GM15510 (cell line): ENCODE results near the gene SYNE1.

Source experiments
- POLR2A ChIP-seq: IDR thresholded peaks from 3 replicates; pipeline ENCODE4 v1.6.1; 2011; ENCODE audit warnings: borderline replicate concordance; ENCODE audit not compliant: insufficient read length; ENCODE audit errors: extremely low read depth

SYNE1 gene

DNA sequence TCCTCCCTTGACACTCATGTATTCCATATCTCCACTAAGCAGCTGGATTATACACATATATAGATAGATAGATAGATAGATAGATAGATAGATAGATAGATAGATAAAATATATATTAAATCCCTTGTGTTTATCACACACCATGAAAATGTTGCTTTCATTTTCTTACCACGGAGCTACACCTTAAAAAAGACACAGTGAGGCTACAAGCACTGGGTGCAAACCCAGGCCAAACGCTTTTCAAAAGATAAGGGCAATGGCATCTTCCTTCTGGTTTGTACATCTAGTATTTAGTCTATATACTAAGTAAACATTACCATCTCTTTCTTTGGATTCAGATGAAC, 452.6 kb downstream of the SYNE1 start:
- no peak for TF ChIP-seq POLR2A

DNA sequence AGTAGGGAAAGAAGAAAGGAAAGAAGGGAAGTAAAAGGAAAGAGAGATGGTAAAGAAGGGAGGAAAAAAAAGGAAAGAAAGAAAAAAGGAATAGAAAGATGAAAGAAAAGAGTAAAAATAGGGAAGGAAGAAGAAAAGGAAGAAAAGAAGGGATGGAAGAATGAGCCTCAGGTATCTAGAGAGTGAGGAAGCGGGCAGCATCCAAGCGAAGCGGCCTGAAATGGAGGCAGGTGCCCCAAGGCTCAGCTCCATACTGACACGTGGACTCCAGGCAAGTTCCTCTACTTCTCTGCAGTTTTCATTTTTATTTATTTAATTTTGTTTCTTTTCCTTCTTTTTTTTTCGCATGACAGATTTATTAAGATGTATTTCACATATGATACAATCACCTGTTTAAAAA, 456.6 kb downstream of the SYNE1 start:
- TF ChIP-seq POLR2A: no peak

DNA sequence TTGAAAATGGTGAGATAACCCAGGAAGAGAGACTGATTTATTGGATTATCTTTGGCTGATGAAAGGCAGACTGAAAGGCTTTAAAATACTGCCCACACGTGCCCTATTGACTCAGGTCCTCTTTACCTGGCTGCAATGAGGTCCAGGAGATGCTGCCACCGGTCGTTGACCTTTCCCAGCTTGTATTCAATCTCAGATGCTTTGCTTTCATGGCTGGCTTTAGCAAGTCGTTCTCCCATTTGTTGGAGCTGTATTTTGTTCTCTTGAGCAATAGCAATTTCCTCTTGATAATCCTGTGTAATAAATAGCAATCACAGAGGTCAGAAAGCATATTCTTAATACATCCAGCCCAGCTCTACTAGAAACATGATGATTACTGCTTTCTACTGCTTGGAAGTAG, 460.9 kb downstream of the SYNE1 start:
- no peak for TF ChIP-seq POLR2A

- TF ChIP-seq POLR2A: no peak
These were observed 463.2 kb downstream of the SYNE1 start for GRCh38 chr6:152173957-152174356.

- no peak for TF ChIP-seq POLR2A
These were observed 463.8 kb downstream of the SYNE1 start for GRCh38 chr6:152173321-152173720.

GRCh38 chr6:152170702-152171667, 466.2 kb downstream of the SYNE1 start:
- TF ChIP-seq POLR2A: no peak

DNA sequence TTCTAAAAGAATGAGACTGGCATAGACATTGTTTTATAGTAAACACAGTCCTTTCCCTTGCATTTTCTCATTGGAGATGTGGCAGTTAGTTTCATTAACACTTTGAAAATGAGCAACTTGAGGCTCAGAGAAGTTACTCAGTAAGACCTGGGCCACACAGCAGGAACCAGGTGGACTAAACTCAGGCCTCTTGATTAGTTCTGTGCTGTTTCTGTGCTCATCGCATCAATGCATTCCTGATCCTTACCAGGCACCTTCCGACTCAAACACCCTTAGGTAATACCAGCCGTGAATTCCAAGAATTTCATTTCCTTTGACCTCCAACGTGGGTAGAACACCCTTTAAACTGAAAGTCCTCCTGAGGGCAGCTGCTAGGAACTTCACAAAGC, 466.9 kb downstream of the SYNE1 start:
- TF ChIP-seq POLR2A: no peak

DNA sequence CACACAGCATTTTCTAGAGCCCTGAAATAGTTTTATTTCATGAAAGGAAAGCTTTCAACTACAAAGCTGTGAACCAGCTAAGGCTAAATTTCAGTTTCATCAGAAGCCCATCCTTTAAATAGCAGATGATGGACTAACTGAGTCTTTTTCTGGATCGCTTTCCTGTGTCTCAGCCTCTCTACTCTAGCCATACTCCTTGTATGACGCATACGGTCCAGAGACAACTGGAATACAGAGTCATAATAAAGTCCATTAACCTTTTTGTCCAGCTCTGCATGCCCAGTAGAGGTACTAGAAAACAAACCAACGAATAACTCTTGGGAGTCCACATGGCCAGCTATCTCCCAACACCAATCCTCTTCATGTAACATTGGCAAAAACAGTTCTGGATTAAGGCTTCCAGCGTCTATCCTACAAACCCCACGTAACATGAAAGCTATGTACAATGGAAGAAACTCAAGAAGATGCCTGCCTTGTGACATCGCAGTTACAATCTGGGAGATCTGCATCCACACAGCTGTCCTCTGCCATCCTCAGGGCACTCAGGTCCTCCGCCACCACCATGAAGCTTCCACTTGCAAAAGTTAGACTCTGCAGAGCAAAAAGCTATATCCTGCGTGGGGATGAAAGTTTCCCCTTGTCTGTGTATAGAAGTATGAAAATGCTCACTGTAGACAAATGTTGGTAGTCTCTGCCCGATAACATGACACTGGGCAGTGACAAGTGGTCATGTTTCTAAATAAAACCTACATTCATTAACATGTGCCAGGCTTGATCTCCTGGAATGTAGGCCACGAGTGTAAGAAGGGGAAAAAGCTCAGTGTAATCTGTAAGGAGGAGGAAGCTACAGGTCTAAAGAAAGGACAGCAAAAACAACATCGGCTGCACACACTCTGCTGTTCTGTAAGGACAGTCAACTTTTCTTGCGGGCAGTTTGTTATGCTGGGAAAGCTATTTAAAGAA, 469.2 kb downstream of the SYNE1 start:
- no peak for TF ChIP-seq POLR2A

- TF ChIP-seq POLR2A: no peak
These were observed 470.3 kb downstream of the SYNE1 start for GRCh38 chr6:152166897-152167296.

- no peak for TF ChIP-seq POLR2A
These were observed 470.7 kb downstream of the SYNE1 start for GRCh38 chr6:152166497-152166896.

DNA sequence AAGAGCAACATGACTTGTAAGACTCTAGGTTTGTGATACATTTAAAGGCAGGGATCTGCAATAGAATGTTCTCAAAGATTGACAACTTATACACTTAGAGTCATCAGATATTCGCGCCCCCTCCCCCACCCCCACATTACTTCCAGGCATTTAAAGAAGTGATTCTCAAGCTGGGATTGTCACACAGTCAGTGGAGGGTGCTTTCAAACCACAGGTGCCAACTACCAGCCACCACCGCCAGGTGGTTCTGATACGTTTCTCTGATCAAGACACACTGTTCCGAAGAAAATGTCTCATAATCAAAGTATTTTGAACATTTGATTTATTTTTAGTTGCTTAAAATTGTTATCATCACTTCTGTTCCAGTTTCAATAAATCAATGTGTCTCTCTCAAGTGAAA, 472.2 kb downstream of the SYNE1 start:
- no peak for TF ChIP-seq POLR2A

DNA sequence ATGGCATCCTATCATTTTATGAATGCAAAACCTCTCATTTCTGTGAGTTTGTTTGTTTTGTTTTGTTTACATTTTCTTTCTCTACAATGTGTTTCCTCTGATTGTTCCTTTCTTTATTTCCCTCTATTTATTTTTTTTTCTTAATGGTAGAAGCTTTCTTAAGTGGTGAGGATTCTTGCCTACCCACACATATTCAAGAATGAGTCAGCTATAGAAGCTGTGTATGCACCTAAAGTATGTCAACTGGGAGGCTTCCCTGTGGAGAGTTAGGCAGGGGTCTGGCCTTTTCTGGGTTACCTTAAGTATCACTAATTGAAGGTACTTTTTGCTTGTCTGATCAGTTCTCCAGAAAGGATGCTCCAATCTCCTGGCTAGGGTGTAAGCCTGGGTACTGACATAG, 475.7 kb downstream of the SYNE1 start:
- TF ChIP-seq POLR2A: no peak

- no peak for TF ChIP-seq POLR2A
These were observed 476.8 kb downstream of the SYNE1 start for GRCh38 chr6:152160346-152160745.

DNA sequence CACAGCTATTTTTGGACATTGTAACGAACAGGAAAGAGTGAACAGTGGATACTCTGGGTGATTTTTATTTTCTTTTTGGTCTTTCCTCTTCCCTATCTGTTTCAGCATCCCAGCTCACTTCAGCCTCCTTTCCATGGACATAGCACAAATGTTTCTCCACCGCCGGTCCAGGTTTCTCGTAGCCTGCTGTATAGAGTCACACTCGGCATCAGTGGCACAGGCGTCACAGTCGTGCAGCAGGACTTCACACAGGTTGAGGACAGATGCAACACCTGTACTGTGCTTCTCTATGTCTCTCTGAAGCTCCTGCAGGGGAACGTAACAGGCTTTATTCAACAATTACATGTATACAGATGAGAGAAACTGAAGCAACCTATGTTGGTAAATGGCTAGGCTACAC, 481.4 kb downstream of the SYNE1 start:
- TF ChIP-seq POLR2A: no peak
